Measurements from ENCODE around the gene PDPK1.
A peak's percentile ranks its signal among the peaks of the same experiment; 100 is the strongest.
"Not testable (repeated sequence)": the region's sequence is repeated elsewhere in the genome, so short reads cannot be mapped to it uniquely, and the experiment has no call there.

PDPK1 gene

DNA sequence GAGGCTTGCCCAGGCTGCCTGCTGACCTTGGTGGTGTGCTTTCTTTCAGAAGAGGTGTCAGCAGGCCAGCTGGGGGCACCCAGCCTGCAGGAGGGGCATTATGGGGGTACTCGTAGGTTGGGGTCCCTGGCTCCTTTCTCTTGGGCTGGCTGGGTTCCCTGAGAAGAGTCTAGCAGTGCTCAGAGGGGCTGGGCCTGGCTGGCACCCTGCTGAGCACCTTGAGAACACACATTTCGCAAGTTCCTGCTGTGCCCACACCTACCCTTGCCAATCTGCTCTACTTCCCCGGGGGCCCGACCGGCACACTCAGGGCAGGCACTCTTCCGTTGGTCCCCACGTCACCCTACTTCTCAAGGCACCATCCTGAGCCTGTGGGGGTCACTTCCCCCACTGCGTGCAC, 11.7 kb upstream of the PDPK1 start:
- DNase-seq: no peak

- DNase-seq: no peak
These were observed 10.6 kb upstream of the PDPK1 start for GRCh38 chr16:2527071-2527783.

DNA sequence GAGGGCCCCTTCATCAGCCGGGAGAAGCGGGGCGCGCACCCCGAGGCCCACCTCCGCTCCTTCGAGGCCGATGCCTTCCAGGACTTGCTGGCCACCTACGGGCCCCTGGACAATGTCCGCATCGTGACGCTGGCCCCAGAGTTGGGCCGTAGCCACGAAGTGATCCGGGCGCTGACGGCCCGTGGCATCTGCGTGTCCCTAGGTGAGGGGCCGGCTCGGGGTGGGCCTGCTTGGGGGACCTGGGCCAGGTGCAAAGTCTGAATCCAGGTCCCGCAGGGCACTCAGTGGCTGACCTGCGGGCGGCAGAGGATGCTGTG, 10.1 kb upstream of the PDPK1 start:
- DNase-seq: no peak

GRCh38 chr16:2528161-2529060, 9.4 kb upstream of the PDPK1 start:
- DNase-seq: no peak

DNA sequence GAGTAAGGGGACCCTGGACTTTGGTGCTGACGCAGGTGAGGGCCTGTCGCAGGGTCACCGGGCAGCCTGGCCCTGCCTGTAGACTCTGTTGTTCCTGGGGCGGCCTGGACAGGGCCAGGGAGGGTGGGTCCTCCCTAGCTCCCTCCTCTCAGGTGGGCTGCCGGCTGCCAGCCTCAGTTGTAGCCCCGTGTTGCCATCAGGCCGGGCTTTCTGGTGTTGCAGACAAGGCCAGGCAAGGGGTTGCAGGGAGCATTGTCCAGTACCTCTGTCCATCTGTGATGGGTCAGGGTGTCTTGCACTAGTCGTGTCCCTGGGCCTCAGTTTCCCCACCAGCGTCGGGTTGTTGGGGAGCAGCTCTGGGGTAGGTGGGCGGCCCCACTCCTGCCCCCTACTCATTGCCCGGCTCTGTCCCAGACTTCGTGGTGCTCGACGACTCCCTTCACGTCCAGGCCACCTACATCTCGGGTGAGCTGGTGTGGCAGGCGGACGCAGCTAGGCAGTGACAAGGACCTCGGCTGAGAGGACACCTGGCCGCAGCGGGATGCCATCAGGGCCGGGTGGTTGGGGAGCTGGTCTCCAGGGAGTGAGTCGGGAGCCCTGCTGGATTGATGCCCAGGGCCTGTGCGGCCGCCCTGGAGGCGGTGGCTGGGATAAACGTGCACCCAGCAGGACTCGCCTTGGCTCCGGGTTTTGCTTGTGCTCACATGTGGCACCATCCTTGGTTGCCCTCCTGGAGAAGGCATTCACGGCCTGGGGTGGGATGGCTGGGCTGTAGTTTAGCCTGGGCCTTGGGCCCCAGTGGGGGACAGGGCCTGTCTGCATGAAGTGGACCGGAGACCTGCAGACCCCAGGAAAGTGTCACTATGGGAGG, 8.5 kb upstream of the PDPK1 start:
- no peak for DNase-seq

DNA sequence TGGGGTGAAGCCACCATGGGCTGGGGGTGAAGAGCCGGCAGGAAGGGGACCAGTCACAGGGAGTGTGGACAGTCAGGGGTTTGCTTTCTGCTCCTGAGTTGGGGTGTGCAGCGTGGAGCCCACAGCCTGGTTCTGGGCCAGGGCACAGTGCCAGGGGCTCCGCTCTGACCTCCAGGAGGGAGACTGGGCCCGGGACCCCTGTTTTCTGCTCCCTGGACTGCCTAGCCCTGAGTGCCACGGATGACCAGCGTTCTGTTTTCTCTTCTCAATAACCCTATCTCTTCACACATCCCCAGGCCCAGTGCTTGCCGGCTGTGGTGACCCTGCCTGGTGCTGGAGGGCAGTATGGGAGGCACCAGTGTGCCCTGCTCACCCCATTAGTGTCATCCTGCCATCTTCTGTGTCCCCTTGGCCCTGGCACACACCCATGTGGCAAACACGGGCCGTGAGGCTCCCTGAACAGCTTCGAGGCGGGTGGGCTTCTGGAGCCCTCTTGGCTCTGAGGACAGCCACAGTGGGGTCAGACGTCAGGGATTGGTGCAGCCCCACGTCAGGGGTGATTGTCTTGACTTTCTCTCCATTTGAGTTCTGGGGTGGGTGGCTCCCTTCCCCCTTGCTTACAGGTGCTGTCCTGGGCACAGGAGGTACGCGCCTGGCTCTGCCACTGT, 7.7 kb upstream of the PDPK1 start:
- DNase-seq: no peak

- DNase-seq: no peak
These were observed 7.0 kb upstream of the PDPK1 start for GRCh38 chr16:2530629-2531318.

- peak; percentile 73 for DNase-seq
These were observed 6.5 kb upstream of the PDPK1 start, which contains the start of gene CEMP1 for GRCh38 chr16:2531371-2531695. Gene CEMP1 (minus strand): TSS chr16:2531408. CDS start chr16:2531073, 335 bp downstream.

DNA sequence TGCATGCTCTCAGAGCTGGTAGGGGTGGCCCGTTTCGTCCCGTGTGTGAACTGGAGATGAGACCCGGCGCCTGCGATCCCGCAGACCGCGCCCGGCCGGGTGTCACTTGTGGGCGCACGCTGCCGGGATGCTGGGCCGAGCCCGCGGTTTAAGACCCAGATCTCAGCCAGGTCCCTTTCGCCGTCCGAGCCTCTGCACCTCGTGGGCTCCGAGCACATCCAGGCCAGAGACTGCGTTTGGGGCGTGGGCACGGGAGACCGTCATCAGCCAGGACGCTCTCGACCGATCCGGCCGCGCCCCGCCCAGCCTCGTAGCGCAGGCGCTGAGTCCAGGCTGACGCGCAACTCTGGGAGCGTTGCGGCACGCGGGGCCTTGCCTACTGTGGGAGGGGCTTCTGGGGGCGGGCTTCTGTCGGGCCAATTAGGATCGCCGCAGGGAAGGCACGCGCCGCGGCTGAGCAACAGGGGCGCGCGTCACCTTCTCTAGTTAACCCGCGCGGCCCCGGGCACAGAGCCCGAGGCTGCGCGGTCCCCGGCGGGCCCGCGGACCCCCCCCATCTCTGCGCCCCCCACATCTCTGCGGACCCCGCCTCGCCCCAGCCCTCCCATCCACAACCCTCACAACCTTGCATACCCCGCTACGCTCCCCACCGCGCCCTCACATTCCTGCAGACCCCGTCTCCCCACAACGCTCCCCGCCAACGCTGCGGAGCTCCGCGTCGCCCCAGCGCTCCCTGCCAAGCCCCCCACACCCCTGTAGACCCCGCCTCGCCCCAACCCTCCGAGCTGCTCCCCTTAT, 5.9 kb upstream of the PDPK1 start:
- DNase-seq: peak; percentile 97

DNA sequence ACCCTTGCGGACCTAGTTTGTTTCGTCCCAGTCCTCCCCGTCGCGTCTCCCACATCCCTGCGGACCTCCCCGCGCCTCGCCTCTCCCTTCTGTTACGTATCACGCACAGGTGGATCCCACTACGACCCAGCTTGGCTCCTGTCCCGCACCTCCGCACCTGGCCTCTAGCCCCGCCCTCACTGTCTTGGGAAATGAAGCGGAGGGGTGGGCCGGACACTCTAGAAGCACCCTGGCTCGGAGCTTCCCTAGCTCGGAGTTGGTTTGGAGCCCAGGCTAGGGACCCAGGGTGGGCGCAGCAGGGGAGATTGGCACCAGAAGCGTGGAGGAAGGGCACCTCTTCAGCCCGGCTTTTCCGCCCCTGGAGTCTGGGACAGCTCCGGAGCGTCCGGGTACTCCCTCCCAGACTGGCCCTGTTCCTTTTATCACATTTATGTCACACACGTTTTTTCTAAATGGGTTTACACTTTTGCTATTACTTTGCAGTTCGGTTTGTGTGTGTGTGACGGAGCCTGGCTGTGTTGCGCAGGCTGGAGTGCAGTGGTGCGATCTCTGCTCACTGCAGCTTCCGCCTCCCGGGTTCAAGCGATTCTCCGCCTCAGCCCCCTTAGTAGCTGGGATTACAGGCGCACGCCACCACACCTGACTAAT, 5.2 kb upstream of the PDPK1 start:
- peak; percentile 81 for DNase-seq

- not testable (repeated sequence) for DNase-seq
These were observed 4.6 kb upstream of the PDPK1 start for GRCh38 chr16:2533142-2533755.

- DNase-seq: no peak
These were observed 3.9 kb upstream of the PDPK1 start for GRCh38 chr16:2533912-2534311.

- DNase-seq: not testable (repeated sequence)
These were observed 3.5 kb upstream of the PDPK1 start for GRCh38 chr16:2534335-2534734.

- DNase-seq: no peak
These were observed 2.2 kb upstream of the PDPK1 start for GRCh38 chr16:2535625-2536013.

DNA sequence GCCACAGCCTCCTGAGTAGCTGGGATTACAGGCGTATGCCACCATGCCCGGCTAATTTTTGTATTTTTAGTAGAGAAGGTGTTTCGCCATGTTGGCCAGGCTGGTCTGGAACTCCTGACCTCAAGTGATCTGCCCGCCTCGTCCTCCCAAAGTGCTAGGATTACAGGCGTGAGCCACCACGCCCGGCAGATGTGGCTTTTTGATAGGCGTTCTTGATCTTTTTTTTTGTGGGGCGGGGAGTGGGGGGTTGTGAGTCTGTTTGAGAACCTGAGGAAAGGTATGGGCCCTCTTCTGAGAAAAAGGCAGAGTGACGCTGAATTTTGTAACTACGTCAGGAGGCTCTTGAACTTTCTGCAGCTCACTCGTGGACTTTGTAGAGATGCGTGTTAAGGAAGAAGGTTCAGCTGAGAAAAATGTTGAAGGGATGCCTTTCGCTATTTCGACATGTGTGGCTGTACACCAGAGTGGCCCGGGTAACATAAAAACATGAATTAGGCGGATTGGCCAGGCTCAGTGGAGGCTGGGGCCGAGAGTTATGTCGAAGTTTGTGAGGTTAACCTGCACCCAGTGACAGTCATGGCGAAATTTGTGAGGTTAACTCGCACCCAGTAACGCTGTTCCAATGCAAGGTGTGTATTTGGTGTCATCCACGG, 1.5 kb downstream of the PDPK1 start:
- not testable (repeated sequence) for DNase-seq

- peak; percentile 67 for DNase-seq
These were observed 2.1 kb downstream of the PDPK1 start for GRCh38 chr16:2539845-2540458.

- not testable (repeated sequence) for DNase-seq
These were observed 3.1 kb downstream of the PDPK1 start for GRCh38 chr16:2540912-2541311.

DNA sequence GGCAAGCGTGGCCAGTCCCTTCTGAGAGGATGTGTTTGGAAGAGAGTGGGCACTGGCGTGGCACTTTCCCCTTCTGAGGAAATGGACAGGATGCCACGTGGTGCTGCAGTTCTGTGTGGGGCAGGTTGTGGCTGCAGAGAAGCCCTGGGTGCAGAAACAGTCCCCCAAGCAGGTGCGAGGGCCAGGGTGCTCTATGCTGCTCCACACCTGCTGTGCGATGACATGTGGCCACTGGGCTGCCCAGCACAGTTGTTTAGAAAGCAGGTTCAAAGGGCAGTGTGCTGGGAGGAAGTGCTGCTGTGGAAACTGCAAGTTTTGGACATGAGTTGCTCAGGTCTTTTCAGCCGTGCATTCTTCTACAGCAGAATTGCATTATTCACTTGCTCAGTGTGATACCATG, 3.6 kb downstream of the PDPK1 start:
- DNase-seq: not testable (repeated sequence)

GRCh38 chr16:2543771-2544170, 6.0 kb downstream of the PDPK1 start:
- DNase-seq: not testable (repeated sequence)

All from activated CD8-positive, alpha-beta memory T cell treated with anti-CD3 and anti-CD28 coated beads, Interleukin-2, amount 50 U/mL, for 48 hours (primary cell).